Dendritic cell treated with granulocyte-macrophage colony-stimulating factor and Interleukin-4, amounts not matched to agents 40 ng/mL and 50 ng/mL, for 4 days (primary cell): Measurements from ENCODE around the gene CD200.

Experiments
- H3K27ac Mint-ChIP-seq: one replicate; pipeline ENCODE4 v1.8.0; 2022; ENCODE audit warnings: mild to moderate bottlenecking, mixed read lengths
- H3K27me3 Mint-ChIP-seq: one replicate; pipeline ENCODE4 v1.8.0; 2022; ENCODE audit warnings: mild to moderate bottlenecking, mixed read lengths
- H3K36me3 Mint-ChIP-seq: one replicate; pipeline ENCODE4 v1.8.0; 2022; ENCODE audit warnings: low read depth, mixed read lengths
- H3K4me1 Mint-ChIP-seq: one replicate; pipeline ENCODE4 v1.8.0; 2022; ENCODE audit warnings: low read depth, mixed read lengths
- H3K4me3 Mint-ChIP-seq: one replicate; pipeline ENCODE4 v1.8.0; 2022; ENCODE audit warnings: mild to moderate bottlenecking, moderate library complexity, mixed read lengths
- H3K9me3 Mint-ChIP-seq: one replicate; pipeline ENCODE4 v1.8.0; 2022; ENCODE audit warnings: mixed read lengths
- intact Hi-C: fragments of 100-400 bp; cut with micrococcal nuclease; formaldehyde crosslinking; loops from one replicate; pipeline ENCODE4 v1.15.0; 2022

Gene CD200

GRCh38 chr3:112314649-112315048 is 18.3 kb upstream of the CD200 start:
- peak overlapping the region; percentile 39 for H3K27ac Mint-ChIP-seq

GRCh38 chr3:112315791-112316190 is 17.2 kb upstream of the CD200 start:
- no peak overlapping the region for H3K4me3 Mint-ChIP-seq
- H3K36me3 Mint-ChIP-seq: no peaks in the 10 kb centered on the region
- intact Hi-C loops: no loop called here
- H3K9me3 Mint-ChIP-seq: no peaks in the 10 kb centered on the region
- no peak overlapping the region for H3K27ac Mint-ChIP-seq
- H3K27me3 Mint-ChIP-seq: no peaks in the 10 kb centered on the region
- peaks cover 22% of the 10 kb centered on the region for H3K4me1 Mint-ChIP-seq

More at GRCh38 chr3:112314649-112315048, 18.3 kb upstream of the CD200 start:
- intact Hi-C loops: no loop called here
- Mint-ChIP-seq H3K4me1 (peaks cover 17% of the 10 kb centered on the region), H3K9me3 (no peaks in the 10 kb centered on the region), H3K27me3 (no peaks in the 10 kb centered on the region), H3K4me3 (no peak overlapping the region), H3K36me3 (no peaks in the 10 kb centered on the region)

GRCh38 chr3:112319516-112320276 is 13.3 kb upstream of the CD200 start:
- H3K4me1 Mint-ChIP-seq: peaks cover 16% of the 10 kb centered on the region

GRCh38 chr3:112320691-112321090 is 12.3 kb upstream of the CD200 start:
- H3K4me1 Mint-ChIP-seq: peaks cover 10% of the 10 kb centered on the region
- no peaks in the 10 kb centered on the region for H3K36me3 Mint-ChIP-seq
- peak overlapping the region; percentile 10 for H3K27ac Mint-ChIP-seq
- no peaks in the 10 kb centered on the region for H3K9me3 Mint-ChIP-seq
- no peak overlapping the region for H3K4me3 Mint-ChIP-seq
- intact Hi-C loops: no loop called here
- H3K27me3 Mint-ChIP-seq: no peaks in the 10 kb centered on the region

More at GRCh38 chr3:112319516-112320276, 13.3 kb upstream of the CD200 start:
- H3K27ac Mint-ChIP-seq: no peak overlapping the region
- no peaks in the 10 kb centered on the region for H3K27me3 Mint-ChIP-seq
- H3K4me3 Mint-ChIP-seq: no peak overlapping the region
- intact Hi-C loops: no loop called here
- H3K36me3 Mint-ChIP-seq: no peaks in the 10 kb centered on the region
- no peaks in the 10 kb centered on the region for H3K9me3 Mint-ChIP-seq

GRCh38 chr3:112321867-112322652 is 10.9 kb upstream of the CD200 start:
- H3K27me3 Mint-ChIP-seq: no peaks in the 10 kb centered on the region
- no peaks in the 10 kb centered on the region for H3K9me3 Mint-ChIP-seq
- H3K27ac Mint-ChIP-seq: no peak overlapping the region
- H3K36me3 Mint-ChIP-seq: no peaks in the 10 kb centered on the region
- intact Hi-C loops: no loop called here
- no peak overlapping the region for H3K4me3 Mint-ChIP-seq
- H3K4me1 Mint-ChIP-seq: peaks cover 10% of the 10 kb centered on the region

GRCh38 chr3:112327371-112327951 is 5.5 kb upstream of the CD200 start:
- no peaks in the 10 kb centered on the region for H3K9me3 Mint-ChIP-seq
- H3K36me3 Mint-ChIP-seq: no peaks in the 10 kb centered on the region
- H3K4me3 Mint-ChIP-seq: no peak overlapping the region
- H3K4me1 Mint-ChIP-seq: peaks cover 4% of the 10 kb centered on the region
- no peak overlapping the region for H3K27ac Mint-ChIP-seq
- intact Hi-C loops: loop anchor here (1.0 to 5.0 kb wide), 3 partner anchors 109 to 215 kb away; no protein-coding TSS in a partner anchor
- H3K27me3 Mint-ChIP-seq: peaks cover 6% of the 10 kb centered on the region

- Mint-ChIP-seq H3K27ac (no peak overlapping the region), H3K27me3 (peaks cover 22% of the 10 kb centered on the region), H3K4me1 (peaks cover 19% of the 10 kb centered on the region), H3K9me3 (no peaks in the 10 kb centered on the region), H3K4me3 (peak overlapping the region; percentile 39), H3K36me3 (no peaks in the 10 kb centered on the region)
- intact Hi-C loops: no loop called here
These were observed 1.1 kb upstream of the CD200 start for GRCh38 chr3:112331851-112332250.

- peaks cover 19% of the 10 kb centered on the region for H3K4me1 Mint-ChIP-seq
- H3K27me3 Mint-ChIP-seq: peaks cover 22% of the 10 kb centered on the region
- H3K36me3 Mint-ChIP-seq: no peaks in the 10 kb centered on the region
- H3K4me3 Mint-ChIP-seq: peak overlapping the region; percentile 82
- no peaks in the 10 kb centered on the region for H3K9me3 Mint-ChIP-seq
- peak overlapping the region; percentile 65 for H3K27ac Mint-ChIP-seq
- intact Hi-C loops: no loop called here
These were observed 693 bp downstream of the CD200 start for GRCh38 chr3:112333381-112334317.

GRCh38 chr3:112334691-112335433 is 1.9 kb downstream of the CD200 start:
- peaks cover 22% of the 10 kb centered on the region for H3K27me3 Mint-ChIP-seq
- H3K4me1 Mint-ChIP-seq: peaks cover 19% of the 10 kb centered on the region
- intact Hi-C loops: no loop called here
- H3K27ac Mint-ChIP-seq: no peak overlapping the region
- H3K9me3 Mint-ChIP-seq: no peaks in the 10 kb centered on the region
- H3K4me3 Mint-ChIP-seq: no peak overlapping the region
- H3K36me3 Mint-ChIP-seq: no peaks in the 10 kb centered on the region

- Mint-ChIP-seq H3K27me3 (peaks cover 22% of the 10 kb centered on the region), H3K9me3 (no peaks in the 10 kb centered on the region), H3K4me1 (peaks cover 19% of the 10 kb centered on the region), H3K27ac (no peak overlapping the region), H3K36me3 (no peaks in the 10 kb centered on the region), H3K4me3 (no peak overlapping the region)
- intact Hi-C loops: no loop called here
These were observed 2.5 kb downstream of the CD200 start for GRCh38 chr3:112335434-112335781.

GRCh38 chr3:112338021-112338726 is 5.2 kb downstream of the CD200 start:
- Mint-ChIP-seq H3K4me1 (peaks cover 8% of the 10 kb centered on the region), H3K27ac (no peak overlapping the region), H3K9me3 (no peaks in the 10 kb centered on the region), H3K27me3 (peaks cover 10% of the 10 kb centered on the region), H3K4me3 (no peak overlapping the region), H3K36me3 (no peaks in the 10 kb centered on the region)
- intact Hi-C loops: no loop called here

GRCh38 chr3:112338727-112339056 is 5.7 kb downstream of the CD200 start:
- Mint-ChIP-seq H3K36me3 (no peaks in the 10 kb centered on the region), H3K27ac (no peak overlapping the region), H3K27me3 (peaks cover 5% of the 10 kb centered on the region), H3K4me1 (peaks cover 3% of the 10 kb centered on the region), H3K9me3 (no peaks in the 10 kb centered on the region), H3K4me3 (no peak overlapping the region)
- intact Hi-C loops: no loop called here
